Inferior parietal cortex (tissue), 1 donor: ENCODE measurements around the gene PPM1D.
A peak's percentile ranks its signal among the peaks of the same experiment; 100 is the strongest.
"Not testable (repeated sequence)": the region's sequence is repeated elsewhere in the genome, so short reads cannot be mapped to it uniquely, and the experiment has no call there.

ENCODE experiments used
- DNase-seq: peaks from one replicate; pipeline ENCODE4 v3.0.0-alpha.2; 2016; ENCODE audit errors: extremely low spot score

The PPM1D gene

DNA sequence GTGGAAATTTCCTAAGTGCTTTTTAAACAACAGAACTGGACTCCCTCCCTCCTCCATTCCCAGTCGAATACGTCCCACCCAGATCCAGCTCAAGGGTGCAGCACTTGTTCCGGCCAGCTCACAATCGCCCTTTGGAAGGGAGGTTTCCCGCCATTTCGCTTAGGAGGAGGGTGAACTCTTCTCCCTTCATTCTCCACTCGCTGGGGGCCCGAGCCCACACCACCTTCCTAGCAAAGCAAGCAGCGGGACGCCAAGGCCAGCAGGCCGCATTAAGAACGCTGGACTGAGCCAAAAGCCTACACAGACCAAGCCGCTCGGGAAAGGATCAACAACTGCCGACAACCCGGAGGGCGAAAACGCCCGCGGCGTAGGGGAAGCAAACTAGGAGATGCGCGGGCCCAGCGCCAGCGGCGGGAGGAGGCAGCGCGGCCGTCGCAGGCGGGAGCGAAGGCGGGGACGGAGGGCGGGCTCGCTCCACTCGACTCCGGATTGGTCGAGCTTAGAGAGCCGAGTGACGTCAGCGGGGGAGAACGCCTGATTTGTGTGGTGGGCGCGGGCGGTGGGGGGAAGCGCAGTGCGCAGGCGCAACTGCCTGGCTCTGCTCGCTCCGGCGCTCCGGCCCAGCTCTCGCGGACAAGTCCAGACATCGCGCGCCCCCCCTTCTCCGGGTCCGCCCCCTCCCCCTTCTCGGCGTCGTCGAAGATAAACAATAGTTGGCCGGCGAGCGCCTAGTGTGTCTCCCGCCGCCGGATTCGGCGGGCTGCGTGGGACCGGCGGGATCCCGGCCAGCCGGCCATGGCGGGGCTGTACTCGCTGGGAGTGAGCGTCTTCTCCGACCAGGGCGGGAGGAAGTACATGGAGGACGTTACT lies at the start of gene PPM1D:
Gene PPM1D, plus strand, starts transcription at position 574 of the 870 bp plus-strand sequence. Its CDS starts 222 bp downstream, at position 796.
- peak; percentile 99 for DNase-seq

DNA sequence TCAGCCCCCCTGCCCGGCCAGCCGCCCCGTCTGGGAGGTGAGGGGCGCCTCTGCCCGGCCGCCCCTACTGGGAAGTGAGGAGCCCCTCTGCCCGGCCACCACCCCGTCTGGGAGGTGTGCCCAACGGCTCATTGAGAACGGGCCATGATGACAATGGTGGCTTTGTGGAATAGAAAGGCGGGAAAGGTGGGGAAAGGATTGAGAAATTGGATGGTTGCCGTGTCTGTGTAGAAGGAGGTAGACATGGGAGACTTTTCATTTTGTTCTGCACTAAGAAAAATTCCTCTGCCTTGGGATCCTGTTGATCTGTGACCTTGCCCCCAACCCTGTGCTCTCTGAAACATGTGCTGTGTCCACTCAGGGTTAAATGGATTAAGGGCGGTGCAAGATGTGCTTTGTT lies 47.7 kb upstream of the PPM1D start:
- not testable (repeated sequence) for DNase-seq

DNA sequence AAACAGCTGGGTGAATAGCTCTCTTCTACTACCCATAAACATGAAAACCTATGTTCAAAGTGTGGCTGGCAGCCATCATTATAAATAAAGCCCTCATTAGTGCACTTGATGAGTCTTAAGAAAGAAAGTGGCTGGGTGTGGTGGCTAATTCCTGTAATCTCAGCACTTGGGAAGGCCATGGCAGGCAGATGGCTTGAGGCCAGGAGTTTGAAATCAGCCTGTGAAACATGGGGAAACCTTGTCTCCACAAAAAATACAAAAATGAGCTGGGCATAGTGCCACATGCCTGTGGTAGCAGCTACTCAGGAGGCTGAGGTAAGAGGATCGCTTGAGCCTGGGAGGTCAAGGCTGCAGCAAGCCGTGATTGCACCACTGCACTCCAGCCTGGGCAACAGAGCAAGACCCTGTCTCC lies 45.6 kb upstream of the PPM1D start:
- DNase-seq: no peak

DNA sequence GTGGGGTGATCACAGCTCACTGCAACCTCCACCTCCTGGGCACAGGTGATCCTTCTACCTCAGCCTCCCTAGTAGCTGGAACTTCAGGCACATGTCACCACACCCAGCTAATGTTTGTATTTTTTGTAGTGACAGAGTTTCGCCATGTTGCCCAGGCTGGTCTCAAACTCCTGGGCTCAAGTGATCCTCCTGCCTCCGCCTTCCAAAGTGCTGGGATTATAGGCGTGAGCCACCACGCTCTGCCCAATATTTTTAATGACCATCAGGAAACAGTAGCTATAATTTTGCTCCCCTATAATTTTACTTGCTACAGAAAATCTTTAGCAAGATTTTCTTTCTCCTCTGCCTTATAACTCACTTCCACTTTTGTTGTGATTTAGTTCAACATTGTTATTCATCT lies 44.2 kb upstream of the PPM1D start:
- DNase-seq: no peak

GRCh38 chr17:60557805-60558204 lies 42.2 kb upstream of the PPM1D start:
- DNase-seq: no peak

DNA sequence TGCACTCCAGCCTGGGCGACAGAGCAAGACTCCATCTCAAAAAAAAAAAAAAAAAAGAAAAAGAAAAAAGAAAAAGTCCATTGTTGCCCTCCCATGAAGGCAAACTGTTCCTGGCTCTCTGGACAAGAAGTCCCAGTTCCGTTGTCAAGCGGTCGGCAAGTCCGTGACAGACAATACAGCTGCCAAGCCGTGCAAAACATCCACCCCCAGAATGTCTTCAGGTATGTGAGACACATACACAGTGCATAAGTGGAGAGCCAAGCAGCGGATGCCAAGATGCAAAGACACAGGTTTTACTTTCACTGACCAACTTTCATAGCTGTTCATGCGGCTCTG lies 40.4 kb upstream of the PPM1D start:
- DNase-seq: no peak

- DNase-seq: no peak
Measured at GRCh38 chr17:60559995-60560859, 39.8 kb upstream of the PPM1D start.

DNA sequence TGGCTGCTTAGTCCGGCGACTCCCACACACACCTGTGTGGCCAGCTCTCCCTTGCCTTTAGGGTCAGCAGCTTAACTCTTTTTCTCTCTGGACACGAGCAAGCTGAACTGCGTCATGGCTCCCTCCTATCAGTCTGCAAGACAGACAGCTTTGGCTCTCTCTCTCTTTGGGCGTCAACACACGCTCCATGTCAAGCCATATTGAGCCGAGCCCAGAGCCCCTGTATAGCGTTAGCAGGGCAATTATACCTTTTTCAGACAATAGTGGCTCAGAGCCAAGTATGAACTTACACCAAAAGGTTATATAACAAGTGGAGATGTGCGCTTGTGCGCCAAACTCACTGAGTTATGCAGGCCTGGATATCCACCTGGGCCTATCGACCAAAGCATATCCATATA lies 39.1 kb upstream of the PPM1D start:
- no peak for DNase-seq

- no peak for DNase-seq
Measured at GRCh38 chr17:60562421-60562820, 37.6 kb upstream of the PPM1D start.

- no peak for DNase-seq
Measured at GRCh38 chr17:60563743-60564142, 36.2 kb upstream of the PPM1D start.

DNA sequence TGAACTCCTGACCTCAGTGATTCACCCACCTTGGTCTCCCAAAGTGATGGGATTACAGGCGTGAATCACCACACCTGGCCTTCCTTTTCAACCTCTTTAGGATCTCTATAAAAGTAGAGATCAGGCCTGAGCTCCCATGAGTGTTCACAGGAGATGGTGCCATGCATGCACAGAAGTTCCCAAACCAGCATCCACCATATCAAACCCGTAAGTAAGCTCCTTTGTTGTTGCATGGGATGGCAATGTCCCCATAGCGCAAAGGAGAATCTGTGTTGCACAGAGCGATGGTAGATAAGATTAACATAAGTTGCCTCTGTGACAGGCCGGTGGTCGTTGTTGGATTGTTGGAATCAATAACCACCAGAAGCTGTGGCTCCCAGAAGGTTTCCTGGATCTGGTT lies 34.8 kb upstream of the PPM1D start:
- no peak for DNase-seq

DNA sequence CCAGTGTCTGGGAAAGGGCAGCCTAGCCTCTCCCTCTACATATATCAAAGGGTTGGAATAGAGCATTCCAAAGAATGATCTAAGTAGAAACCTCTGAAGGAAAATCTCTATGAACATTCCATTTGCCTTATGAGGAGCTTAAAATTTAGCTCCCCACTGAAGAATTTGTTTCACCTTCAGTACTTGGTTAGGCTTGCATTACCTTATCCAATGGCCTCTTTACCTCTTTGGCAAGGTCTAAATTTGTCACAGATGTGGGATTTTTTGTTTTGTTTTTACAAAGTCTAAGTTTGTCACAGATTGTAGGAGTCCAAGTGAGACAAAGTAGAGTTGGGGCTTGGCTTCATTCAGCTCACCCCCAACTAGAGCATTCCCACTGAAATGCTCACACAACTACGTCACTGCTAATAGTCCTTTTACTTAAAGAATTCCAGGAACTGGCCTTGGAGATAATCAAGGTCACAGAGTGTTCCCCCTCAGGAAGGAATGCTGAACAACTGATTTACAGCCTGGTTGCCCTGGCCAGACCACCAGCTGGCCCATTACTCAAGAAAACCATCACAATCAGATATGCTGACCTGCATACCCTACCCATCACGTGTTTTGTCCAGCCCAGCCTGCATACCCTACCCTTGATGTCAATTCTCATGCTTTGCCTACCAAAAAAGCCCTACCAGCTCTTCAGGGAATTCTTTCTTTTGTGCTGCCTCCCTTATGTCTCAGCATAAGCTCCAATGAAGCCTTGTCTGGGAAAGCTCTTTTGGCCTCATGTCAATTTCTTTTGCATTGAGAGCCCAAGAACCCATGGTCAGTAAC lies 26.5 kb upstream of the PPM1D start:
- DNase-seq: no peak

DNA sequence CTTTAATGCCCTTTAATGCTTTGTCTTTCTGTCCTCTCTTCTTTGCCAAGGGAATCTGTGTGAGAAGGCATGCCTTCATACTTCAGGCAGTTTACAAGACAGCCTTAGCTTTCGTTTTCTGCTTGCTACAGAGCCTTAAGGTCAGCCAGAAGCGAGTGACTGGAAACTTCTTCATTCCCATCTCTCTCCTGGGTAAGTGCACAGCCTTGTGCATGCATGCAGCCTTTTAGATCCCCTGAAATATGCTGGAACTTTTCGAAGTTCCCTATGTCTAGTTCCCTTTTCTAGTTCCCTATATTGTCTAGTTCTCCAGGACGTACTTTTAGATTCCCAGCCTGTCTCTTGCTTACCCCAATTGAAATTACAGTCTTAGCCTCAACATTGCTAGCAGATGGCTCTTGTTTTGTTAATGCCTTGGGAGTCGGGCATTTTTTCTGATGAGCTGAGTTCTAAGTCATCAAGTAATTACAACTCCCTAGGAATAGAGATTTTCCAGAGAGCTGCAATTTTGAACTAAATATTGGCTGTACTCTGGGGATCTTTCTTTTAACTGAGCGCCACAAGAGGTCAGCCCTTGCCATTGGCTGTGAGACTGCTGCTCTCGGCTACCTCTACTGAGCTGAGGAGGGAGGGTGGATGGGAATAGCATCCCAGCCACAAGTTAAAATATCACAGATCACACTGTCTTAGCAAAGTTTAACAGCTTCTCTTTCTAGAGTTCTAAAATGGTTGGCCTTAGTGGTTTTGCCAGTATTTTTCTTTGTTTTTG lies 22.7 kb upstream of the PPM1D start:
- peak; percentile 60 for DNase-seq

GRCh38 chr17:60579090-60579489 lies 20.9 kb upstream of the PPM1D start:
- no peak for DNase-seq

GRCh38 chr17:60579551-60579950 lies 20.4 kb upstream of the PPM1D start:
- DNase-seq: no peak

- DNase-seq: no peak
Measured at GRCh38 chr17:60583008-60583407, 17.0 kb upstream of the PPM1D start.

GRCh38 chr17:60585887-60586286 lies 14.1 kb upstream of the PPM1D start:
- DNase-seq: no peak

DNA sequence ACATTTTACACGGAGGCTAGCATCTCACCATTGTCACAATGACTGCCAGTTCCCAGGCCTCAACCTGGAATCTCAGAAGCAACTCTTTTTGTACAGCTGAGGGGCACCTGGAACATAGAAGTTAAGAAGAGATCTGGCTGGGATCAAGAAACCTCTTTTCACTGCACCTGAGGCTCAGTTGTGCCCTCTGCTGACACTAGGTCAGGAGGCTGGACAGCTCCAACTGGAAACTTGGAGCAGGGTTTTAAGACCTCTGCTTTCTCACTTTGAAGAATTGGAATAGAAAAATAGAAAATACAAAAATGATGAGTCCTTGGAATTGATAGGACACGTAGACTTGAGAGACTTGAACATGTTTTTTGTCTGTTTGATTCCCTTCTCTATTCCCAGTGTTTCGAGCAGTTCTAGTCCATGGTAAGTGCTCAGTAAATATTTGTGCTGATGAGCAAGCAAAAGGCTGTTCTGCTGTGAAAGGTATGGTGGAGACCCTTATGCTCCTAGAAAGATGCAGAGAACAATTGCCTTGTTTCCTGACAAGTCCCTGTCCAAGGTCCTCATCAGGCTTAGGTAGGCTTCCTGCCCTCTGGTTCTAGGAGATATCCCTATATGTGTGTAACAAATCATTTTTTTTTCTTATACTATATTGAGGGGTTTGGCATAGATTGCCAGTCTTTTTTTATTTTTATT lies 13.6 kb upstream of the PPM1D start:
- no peak for DNase-seq

DNA sequence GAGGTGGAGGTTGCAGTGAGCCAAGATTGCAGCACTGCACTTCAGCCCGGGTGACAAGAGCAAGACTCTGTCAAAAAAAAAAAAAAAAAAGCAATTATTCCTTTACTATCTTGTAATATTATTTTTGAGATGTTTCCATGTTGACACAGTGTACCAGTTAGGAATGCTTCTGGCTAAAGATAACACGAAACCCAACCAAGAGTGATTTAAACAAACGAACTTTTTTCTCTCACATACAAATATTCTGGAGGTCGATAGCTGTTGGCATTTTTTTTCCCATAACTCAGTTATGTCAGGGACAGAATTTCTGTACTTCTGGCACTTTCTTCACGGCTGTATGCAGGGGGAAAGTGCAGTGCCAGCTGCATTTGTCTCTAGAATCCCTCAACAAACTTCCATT lies 9.9 kb upstream of the PPM1D start:
- DNase-seq: no peak

DNA sequence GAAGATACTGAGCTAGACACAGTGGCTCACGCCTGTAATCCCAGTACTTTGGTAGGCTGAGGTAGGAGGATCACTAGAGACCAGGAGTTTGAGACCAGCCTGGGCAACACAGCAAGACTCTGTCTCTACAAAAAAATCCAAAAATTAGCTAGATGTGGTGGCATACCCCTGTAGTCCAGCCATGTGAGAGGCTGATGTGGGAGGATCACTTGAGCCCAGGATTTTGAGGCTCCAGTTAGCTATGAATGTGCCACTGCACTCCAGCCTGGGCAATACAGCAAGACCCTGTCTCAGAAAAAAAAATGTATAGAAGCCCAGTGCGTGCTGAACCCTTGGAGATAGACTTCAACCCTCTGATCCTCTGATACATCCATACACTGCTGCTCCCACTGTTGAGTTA lies 7.2 kb upstream of the PPM1D start:
- DNase-seq: no peak
